Omental fat pad (tissue), 4 donors: Measurements from ENCODE around the gene MRC2. TPM values are rescaled to one million over a fixed set of nuclear protein-coding genes. Genes with fewer than 3 reads are reported as not detected.

Experiments used
- ATAC-seq: fragments of 150-250 bp; one replicate; pipeline ENCODE4 v1.9.1; 2016; ENCODE audit warnings: mild to moderate bottlenecking, moderate library complexity; ENCODE audit not compliant: low FRiP score
- DNase-seq: peaks from one replicate; pipeline ENCODE4 v3.0.0-alpha.2; 2019; ENCODE audit warnings: low spot score
- total RNA-seq, 4 donors: library from RNA; depleted of rRNA; stranded (reverse); fragments of >200 nt; gene quantifications; one replicate each; pipeline ENCODE4 v1.1.0, GENCODE V29; 2016
- TF ChIP-seq, protein P1 (sequence below), 3 donors: fragments of 450-650 bp; IDR thresholded peaks; one replicate each; pipeline ENCODE4 v1.5.1; 2016 to 2017; ENCODE audit warnings: antibody characterized with exemption in 3 of 3, mild to moderate bottlenecking in 3 of 3, moderate library complexity in 2 of 3

The MRC2 gene
- total RNA-seq, 4 donors from 2014 or later = 21.3 to 82.4 (median 30.8) TPM

DNA sequence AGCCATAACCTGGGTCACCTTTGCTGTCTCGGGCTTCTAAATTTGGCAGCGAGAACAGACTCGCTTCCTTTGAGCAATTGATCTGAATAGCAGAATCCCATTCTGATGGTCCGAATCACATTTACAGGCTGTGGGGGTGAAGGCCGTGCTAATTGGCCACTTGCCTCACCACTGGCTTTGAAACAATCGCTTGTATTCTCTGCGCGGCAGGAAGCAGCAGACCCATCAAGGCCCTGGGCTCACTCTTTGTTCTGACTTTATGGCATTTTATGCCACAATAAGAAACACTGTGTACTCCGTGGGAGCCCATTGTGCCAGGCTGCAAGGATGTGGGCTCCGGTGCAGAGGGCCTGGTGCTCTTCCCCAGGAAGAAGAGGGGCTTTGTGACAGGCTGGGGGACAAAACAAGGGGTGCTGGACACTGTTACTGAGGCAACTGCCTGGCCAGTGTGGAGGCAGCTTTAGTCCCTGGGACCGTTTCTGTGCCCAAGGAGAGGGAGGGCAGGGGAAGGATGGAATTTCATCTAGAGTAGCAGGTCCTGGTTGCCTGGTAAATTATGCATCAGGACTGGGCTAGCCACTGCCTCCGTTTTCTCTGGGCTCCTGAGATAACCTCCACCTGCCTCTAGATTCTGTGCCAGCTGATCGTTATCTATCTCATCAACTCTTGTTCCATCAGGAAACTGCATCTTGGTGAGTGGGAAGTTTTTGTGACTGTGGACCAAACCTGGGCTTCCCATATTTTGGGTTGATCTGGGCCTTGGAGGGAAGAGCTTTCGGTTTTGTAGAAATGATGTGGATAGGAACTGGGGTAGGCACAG lies 78.5 kb downstream of the MRC2 start:
- ATAC-seq (no peak), DNase-seq (no peak)
- TF ChIP-seq, protein P1, sequence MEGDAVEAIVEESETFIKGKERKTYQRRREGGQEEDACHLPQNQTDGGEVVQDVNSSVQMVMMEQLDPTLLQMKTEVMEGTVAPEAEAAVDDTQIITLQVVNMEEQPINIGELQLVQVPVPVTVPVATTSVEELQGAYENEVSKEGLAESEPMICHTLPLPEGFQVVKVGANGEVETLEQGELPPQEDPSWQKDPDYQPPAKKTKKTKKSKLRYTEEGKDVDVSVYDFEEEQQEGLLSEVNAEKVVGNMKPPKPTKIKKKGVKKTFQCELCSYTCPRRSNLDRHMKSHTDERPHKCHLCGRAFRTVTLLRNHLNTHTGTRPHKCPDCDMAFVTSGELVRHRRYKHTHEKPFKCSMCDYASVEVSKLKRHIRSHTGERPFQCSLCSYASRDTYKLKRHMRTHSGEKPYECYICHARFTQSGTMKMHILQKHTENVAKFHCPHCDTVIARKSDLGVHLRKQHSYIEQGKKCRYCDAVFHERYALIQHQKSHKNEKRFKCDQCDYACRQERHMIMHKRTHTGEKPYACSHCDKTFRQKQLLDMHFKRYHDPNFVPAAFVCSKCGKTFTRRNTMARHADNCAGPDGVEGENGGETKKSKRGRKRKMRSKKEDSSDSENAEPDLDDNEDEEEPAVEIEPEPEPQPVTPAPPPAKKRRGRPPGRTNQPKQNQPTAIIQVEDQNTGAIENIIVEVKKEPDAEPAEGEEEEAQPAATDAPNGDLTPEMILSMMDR (IDR thresholded peaks at IDR 0.05) = no peak

DNA sequence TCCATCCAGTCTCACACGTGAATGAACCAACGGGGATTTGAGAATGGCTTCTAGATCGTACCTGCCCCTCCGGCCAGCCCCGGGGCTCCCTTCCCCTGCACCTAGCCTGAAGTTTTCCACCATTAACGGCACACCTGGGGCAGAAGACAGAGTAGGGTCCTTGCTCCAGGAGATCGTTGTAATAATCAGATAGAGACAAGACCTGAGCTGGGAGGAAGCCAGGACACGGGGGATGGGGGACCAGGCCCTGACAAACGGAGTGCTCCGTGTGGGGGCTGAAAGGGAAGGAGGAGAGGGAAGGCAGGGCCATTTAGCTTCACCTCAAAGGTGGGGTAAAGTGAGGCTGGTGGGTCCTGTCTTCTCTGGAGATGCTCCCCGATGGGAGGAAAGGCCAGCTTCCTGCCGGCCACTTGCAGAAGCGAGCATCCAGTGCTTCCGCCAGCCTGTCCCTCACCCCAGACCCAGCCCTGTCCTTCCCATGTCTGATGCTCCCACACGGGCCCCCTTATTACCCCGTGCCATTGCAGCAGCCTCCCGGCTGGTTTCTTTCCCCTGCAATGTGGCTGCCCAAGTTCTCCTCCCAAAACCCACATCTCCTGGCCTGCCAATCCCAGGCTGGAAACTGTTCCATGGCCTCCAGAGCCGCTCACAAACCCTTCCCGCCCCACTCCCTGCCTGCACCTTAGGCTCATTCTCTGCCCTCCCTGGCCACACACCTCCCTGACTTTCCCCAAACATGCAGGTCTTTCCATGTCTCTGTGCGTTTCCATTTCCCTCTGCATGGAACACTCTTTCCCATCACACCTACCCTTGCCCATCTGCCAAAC lies 79.3 kb downstream of the MRC2 start:
- TF ChIP-seq, protein P1 (IDR thresholded peaks at IDR 0.05) = no peak
- no peak for DNase-seq
- no peak for ATAC-seq

DNA sequence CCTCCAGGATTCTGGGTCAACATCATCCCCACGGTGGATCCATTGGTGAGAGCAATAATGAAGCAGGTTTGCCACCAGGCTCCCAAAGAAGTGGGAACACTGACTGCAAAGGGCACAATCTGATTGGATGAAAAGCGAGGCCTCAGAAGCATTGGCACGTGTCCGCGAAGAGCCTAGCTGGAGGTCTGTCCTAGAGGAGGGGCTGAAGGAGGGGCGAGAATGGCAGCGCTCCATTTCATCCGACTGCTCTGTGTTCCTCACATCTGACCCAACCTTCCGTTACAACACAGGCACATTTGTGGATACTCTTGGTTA lies 79.9 kb downstream of the MRC2 start:
- ATAC-seq (no peak), DNase-seq (no peak)
- TF ChIP-seq, protein P1 (IDR thresholded peaks at IDR 0.05) = no peak

DNA sequence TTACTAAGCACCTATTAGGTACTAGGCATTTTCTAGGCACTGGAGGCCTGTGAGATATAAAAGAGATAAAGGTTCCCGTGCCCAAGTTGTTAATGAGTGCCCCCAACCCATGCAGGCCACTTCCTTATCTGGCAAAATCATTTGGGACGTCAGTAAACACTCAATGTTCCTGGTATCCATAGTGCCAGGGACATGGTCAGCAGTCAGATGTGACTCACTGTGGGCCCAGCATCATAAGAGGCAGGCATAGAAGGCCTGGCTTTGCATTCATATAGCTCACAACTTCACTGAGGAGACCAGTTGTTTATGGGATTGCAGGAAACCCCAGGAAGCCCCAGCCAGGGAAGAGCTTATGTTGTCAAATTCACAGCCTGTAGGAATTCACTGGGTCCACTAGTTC lies 81.1 kb downstream of the MRC2 start:
- no peak for DNase-seq
- TF ChIP-seq, protein P1 (IDR thresholded peaks at IDR 0.05) = no peak

DNA sequence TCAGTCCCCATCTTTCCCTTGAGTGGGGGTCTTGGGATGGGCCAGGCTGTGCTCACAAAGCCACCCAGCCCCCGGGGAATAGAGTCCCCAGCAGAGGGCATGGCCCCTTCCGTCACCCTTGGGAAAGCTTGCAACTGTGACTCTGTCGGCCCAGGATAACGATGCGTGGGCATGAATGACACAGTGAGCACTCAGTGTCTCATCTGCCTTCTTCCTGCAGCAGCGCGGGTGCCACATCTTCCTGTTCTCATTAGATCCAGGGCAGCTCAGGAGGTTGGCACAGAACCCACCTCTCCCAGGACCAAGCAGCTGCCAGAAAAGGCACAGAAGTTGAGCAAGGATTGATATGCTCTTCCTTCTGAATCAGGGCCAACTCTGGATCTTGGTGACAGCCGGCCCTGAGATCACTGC lies 84.7 kb downstream of the MRC2 start:
- TF ChIP-seq, protein P1 (IDR thresholded peaks at IDR 0.05) = no peak
- DNase-seq (no peak), ATAC-seq (no peak)

More for the DNA sequence above, 81.1 kb downstream of the MRC2 start:
- ATAC-seq = no peak

DNA sequence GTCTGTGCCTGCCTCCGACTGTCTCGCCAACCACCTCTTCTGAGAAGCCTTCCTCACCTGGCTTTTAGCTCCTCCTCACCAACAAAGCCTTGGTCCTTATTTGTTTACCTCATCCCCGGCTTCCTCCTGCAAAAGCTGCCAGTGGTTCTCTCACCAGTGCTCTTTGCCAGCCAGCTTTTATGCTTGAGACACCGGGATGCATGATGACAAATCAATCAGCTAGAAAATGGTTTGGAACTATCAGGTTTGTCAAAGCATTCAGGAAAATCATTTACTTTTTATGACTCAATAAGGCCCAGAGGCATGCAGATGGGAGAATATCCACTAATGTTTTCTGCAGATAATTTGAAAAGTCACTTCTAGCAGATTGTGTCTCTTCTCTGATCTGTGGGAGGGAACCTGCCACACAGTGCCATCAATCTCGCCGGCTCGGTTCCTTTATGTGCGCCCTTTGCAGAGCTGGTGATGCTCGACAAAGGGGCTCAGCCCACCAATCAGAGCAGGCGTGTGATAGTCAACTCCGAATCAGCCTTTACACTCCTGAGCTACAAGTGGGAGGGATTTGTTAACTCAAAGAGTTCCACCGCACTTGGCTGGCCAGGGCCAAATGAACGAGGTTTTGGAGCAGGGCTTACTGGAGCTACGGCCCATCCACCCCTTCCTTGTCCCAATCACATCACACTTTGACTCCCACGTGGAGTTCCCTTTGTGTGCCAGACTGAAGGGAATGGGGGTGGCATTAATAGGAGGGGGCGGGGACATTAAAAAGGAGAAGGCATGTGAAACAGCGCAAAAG lies 85.8 kb downstream of the MRC2 start:
- ATAC-seq = no peak
- TF ChIP-seq, protein P1 (IDR thresholded peaks at IDR 0.05) = no peak

More for the DNA sequence above, 85.8 kb downstream of the MRC2 start:
- no peak for DNase-seq
